Activated naive CD4-positive, alpha-beta T cell treated with anti-CD3 and anti-CD28 coated beads, Interleukin-2, amount 50 U/mL, for 16 hours (primary cell): ENCODE measurements around the gene TNNT2.

Experiments used
- DNase-seq: peaks from one replicate; pipeline ENCODE4 v3.0.0-alpha.2; 2020

Gene TNNT2

DNA sequence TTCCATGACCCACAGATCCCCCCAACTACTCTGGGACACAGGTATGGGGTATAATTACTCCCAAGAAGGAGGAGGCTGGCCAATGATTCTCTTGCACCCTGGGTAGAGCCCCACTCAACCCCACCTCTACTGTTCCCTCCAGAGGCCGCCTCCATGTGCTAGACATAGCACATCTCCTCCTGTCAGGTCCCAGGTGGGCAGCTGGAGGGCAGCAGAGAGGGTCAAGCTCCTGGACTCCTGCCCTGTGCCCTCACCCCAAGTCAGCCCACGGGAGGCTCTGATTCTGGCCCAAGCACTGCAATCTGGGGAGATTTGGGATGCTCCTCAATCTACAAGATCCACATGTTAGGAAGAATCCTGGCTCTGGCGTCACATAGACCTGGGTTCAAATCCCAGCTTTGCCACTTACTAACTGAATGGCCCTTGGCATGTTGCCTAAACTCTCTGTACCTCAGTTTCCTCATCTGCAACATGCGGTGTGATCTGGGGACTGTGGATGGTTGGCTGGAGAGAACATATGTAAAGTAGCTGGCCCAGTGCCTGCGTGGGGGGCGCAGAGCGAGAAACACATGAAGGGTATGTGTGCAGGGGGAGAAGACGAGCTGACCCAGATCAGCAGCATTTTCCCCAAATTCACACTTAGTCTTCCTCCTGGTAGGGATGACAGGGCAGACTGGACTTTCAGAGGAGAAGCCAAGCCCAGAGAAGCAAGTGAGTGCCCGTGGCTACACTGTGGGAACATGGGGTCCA lies 23.2 kb downstream of the TNNT2 start:
- no peak for DNase-seq

DNA sequence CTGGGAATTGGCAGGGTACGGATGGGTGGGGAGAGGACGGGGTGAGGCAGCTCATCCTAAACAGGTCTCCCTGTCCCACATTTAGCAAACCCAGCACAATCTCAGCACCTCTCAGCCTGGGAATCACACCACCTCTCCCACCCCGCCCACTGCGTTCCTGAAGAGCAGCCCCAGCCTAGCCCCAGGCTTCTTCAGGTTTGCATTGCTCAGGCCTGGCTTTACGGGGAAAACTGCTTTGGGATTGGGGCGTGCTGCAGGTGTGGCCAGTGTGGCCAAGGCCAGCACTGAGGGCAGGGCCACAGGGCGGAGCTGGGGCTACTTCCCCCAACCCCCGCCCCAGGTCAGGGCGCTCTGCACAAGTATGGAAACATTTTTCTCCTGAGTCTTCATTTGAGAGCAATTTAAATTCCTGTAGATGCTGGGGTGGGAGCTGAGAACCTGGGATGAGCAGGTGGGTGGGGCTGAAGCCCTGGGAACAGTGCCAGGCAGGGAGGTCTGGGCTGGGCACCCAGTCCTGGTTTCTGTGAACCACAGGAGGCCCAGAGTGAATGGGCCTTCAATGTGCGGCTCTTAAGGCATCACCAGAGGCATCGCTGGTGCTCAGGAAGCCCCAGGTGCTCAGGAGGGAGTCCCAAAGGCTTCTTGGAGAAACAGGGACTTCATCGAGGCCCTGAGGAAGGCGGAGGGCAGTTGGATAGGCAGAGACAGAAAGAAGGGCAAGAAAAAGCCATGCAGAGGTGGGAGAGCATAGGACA lies 24.1 kb downstream of the TNNT2 start:
- DNase-seq = no peak

DNA sequence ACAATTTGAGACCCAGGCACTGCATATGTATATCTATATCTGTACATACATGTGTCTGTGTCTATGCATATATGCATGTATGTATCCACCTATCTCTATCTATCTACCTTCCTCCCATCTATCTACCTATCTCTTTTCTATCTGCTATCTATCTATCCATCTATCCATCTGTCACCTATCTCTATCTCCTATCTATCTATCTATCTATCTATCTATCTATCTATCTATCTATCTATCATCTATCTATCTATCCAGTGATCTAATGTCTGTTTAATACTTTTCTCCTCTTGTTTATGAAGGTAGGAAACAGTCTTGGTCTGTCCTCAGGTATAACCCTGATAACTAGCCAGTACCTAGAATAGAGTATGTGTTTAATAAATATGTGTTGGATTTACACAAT lies 25.9 kb downstream of the TNNT2 start:
- no peak for DNase-seq

- DNase-seq = no peak
Measured at GRCh38 chr1:201350884-201351283, 26.6 kb downstream of the TNNT2 start.

DNA sequence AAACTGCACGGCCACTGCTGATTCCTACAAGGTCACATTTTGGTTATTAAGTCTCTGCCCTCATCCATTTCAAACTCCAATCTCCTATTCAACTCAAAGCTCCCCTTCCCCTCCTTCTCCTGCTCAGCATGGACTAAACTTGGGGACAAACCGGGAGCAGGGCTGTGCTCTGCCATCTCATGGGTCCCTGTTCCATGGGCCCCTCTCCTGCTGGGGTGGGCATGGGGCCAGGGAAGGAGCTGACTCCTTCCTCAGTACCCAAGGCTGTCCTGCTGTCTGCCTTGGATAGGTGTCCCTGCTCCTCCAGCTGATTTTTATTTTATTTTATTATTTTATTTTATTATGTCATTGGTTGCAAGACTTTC lies 27.1 kb downstream of the TNNT2 start:
- DNase-seq = no peak

GRCh38 chr1:201349092-201349491 lies 28.4 kb downstream of the TNNT2 start:
- no peak for DNase-seq

DNA sequence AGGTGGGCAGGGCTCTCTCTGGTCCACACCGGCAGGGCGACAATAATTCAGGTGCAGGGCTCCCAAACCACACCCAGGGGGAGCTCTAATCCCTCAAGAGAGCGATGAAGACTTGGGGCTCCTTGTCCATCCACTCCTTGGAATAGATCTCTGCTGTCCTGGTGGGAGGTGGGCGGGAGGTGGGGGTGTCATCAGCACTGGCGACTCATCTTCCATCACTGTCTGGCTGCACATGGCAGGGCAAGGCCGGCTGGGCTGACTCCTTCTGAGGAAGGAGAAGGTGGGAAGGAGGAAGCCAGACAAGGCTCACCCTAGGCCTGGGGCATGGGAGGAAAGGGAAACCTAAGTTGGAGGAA lies 29.3 kb downstream of the TNNT2 start:
- no peak for DNase-seq

- no peak for DNase-seq
Measured at GRCh38 chr1:201347498-201348210, 29.8 kb downstream of the TNNT2 start.

DNA sequence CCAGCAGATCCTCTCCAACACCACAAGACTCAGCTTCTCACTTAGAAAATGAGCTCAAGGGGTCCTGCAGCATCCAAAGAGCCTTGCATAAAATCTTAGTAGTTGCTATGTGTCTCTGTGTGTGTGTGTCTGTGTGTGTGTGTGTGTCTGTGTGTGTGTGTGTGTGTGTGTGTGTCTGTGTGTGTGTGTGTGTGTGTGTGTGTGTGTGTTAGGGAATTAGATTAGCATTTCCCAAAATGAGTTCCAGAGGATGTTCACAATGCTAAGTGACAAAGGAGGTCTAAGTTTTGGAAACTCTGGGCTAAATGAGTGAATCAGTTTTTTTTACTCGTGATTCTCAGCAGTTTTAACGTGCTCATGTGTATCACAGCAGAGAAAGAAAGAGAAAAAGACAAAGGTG lies 30.5 kb downstream of the TNNT2 start:
- DNase-seq = no peak

DNA sequence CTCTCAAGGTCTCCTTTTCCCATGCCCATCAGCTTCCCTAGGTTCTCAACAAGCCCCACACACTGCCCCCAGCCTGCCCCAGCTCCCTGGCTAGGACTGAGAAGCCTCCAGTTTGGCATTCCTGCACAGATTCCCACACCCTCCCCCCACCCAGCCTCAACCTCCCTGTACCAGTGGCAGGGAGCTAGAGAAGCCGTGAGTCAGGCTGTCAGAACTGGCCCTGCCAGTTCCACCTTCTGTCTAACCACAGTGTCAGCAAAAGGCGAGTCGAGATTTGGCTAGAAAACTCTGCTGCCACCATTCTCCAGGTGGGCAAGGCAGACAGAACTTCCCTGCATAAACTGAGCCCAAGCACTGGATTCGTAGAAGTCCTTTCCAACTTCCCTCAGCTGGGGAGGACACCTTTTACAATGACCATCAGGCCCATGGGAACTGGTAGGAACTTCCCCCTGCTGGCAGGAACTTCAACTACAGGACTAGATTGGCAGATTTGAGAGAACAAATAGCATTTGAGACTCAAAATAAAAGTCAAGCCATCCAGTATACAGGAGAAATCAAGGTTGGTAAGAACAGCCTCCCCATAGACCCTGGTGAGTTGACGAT lies 31.0 kb downstream of the TNNT2 start:
- no peak for DNase-seq

GRCh38 chr1:201345081-201345355 lies 32.5 kb downstream of the TNNT2 start:
- no peak for DNase-seq

DNA sequence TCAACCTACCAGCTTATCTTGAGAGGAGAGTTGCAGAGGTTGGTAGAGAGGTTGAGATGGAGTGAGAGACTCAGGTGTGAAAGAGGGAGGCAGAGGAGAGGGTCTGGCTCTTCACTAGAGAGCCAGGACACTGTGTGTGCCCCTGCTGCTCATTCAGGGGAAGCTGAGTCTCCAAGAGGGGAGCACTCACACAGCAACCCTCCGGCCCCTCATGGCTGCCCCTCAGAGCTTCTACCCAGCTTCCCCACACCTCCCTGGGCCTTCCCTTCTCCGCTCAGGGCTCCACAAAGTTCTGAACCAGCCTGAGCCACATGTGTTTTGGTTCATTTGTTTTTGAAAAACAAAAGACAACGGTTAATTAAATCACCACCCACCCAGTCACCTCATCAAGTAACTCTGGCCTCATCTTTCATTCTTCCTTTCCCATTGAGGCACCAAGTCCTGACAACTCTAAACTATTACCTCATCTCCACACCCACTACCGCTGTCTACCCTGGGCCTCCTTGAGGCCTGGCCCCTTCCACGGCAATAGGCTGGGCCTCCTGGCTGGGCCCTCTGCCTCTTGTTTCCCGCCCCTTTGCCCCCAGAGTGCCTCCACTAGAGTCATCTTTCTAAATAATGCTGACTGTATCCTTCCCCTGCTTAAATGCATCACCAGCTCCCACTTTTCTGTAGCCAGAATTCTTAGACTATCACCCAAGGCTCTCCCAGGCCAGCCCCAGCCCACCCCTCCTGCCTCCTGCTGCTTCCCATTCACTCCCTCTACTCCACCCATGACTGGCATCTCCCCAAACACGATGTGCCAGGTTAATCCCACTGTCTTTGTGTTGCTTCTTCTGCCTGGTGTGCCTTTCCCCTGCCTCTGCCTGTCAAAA lies 33.0 kb downstream of the TNNT2 start:
- DNase-seq = no peak

DNA sequence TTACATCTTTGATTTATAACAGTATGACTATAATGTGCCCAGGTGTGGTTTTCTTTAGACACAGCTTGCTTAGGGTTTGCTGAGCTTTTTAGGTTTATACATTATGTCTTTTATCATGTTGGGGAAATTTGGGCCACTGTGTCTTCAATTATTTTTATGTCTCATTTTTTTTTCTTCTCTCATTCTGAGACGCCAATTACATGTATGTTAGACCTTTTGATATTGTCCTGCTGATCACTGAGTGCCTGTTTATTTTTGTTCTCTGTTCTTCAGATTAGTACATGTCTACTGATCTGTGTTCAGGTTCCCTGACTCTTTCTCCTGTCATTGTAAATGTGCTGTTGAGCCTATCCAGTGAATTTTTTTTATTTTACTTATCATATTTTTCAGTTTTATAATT lies 36.1 kb downstream of the TNNT2 start:
- no peak for DNase-seq

DNA sequence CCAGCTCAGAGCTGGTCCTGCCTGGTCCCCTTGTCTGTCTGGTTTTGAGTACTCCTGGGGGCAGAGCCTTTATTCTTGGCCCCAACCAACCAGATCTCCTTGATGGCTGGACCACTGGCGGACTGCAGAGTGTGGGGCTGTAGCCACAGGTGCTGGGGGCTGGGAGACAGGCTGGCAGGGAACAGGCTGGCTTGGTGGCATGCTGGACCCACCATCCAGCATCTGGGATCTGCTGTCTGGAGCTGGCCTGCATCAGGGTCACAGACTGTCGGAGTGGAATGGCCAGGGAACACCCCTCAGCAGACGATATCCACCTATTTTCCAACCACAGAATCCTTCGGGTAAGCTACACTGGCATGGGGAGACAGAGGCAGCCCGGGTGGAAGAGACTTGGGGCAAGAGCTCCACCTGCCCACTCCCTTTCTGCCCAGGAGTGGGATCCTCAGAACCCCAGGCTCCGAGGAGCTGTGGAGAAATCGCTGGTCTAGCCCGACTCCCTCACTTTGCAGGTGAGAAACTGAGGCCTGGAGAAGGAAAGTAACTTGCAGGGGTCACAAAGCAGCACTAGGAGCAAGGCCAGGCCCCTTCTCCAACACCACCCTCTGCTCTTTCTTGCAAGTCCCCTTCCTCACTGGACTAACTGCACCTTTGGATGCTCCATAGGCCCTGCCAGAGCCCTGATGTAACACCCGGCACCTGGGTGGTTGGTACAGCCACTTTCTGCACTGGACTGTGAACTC lies 40.6 kb downstream of the TNNT2 start:
- DNase-seq = no peak

- no peak for DNase-seq
Measured at GRCh38 chr1:201335901-201336300, 41.6 kb downstream of the TNNT2 start.

DNA sequence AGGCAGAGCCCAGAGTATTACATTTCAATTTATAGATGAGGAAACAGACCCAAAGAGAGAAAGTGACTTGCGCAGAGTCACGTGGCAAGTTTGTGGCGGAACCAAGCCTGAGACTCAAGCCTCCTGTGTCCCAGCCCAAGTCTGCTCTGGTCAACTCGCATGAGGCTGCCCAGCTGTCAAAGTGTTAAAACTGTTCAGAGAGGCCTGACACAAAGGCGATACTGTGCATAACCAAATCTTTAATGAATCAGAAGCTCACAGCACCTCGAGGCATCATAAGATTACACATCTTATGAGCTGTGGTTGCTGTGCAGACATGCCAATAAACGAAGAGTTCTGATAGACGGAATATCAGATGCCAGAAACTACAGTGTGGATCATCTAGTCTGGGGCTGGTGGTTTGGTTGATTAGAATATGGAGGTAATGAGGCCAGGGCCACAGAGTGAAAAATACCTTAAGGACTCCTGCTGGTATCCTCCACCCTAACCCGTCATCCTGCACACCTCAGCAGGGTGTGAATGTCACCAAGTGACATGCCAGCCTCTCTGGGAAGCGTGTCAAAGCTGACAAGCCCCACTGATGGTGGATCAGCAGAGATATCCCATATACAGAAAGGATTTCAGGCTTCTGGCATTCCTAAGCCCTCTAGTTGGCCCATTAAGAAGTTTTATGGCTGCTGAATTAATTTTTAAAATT lies 42.2 kb downstream of the TNNT2 start:
- no peak for DNase-seq

DNA sequence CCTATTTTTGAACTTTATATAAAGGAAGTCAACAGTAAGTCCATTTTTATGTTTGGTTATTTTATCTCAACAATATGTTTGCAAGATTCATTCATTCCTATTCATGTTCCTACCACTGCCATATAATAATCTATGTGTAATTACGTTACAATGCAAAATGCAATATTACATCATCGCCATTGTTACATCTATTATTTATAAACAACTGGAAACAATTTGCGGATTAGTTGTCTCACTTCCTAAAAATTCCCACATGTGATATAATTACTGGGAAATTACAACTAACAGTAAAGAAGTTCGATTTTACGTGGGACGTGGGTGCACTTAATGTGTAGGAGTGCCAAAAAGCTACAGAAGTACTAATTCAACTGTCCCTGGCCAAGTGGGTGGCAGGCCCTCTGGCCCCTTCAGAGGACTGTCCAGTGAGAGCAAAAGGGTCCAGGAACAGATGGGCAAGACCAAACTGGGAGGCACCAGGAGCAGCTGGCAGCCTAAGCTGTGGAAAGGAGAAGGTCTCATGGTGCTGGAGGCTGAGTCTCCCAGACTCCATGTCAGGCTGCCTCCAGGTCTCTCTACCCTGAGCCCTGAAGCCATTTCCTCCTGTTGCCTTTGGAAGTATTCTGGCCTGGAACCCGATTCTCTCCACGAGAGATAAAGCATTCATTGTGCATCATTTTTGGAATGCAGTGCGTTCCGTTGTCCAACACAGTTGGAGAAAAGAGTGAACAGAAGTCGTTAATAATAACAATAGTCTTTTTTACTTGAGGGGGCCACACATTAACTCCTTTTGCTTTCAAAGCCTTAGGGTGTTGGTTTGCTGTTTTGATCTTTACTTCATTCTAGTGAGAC lies 42.9 kb downstream of the TNNT2 start:
- DNase-seq = no peak

DNA sequence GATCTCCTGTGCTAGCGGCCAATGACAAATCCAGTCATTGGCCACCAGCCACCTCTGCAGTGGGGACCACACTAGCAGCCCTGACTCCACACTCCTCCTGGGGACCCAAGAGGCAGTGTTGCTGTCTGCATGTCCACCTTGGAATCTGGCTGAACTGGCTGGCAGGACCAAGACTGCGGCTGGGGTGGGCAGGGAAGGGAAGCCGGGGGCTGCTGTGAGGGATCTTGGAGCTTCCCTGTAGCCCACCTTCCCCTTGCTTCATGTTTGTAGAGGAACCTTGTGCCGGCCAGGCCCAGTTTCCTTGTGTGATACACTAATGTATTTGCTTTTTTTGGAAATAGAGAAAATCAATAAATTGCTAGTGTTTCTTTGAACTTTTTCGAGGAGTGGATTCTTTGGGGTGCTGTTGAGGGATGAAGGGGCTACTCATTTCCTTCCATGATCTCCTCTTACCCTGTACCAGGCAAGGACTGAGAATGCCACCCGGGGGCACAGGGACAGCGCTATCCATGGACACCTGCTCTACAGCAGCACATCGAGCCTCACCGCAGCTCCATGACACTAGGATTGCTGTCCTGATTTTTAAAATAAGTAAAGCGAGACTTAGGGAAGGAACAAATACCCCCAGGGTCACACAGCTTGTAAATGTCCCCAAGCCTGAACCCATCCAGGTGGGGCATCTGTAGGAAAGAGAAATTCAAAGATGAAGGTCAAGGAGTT lies 44.7 kb downstream of the TNNT2 start:
- no peak for DNase-seq

DNA sequence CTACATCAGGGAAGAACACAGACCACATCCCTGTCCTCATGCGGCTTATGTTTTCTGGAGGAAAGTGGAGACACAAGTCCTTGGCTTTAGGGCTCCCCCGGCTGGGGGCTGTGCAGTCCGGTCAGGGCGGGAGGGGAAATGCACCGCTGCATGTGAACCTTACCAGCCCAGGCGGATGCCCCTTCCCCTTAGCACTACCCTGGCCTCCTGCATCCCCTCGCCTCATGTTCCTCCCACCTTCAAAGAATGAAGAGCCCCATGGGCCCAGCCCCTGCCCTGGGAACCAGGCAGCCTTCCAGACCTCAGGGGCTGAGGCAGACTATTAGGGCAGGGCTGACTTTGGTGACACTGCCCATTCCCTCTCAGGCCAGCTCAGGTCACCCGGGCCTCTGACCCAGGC lies 45.5 kb downstream of the TNNT2 start:
- DNase-seq = no peak

GRCh38 chr1:201331166-201331565 lies 46.3 kb downstream of the TNNT2 start:
- no peak for DNase-seq
